ELR (cell line): ENCODE measurements around the gene LDLR.
A peak's percentile ranks its signal among the peaks of the same experiment; 100 is the strongest.
"Not testable (repeated sequence)": the region's sequence is repeated elsewhere in the genome, so short reads cannot be mapped to it uniquely, and the experiment has no call there.

Source experiments
- DNase-seq: peaks from one replicate; pipeline ENCODE4 v3.0.0-alpha.2; 2015; ENCODE audit warnings: low read depth

Gene LDLR

GRCh38 chr19:11106477-11106876 is 17.2 kb downstream of the LDLR start:
- no peak for DNase-seq

DNA sequence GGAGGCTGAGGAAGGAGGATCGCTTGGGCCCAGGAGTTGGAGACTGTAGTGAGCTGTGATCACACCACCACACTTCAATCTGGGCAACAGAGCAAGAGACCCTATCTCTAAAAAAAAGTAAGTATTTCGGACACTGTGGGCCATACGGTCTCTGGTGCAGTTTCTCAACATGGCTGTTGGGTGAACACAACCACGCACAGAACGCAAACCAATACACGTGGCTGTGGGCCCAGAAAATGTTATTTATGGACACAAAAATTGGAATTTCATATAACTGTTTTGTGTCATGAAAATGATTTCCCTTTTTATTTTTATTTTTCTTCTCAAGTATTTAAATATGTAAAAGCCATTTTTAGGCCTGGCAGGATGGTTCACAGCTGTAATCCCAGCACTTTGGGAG is 19.5 kb downstream of the LDLR start:
- DNase-seq = no peak

DNA sequence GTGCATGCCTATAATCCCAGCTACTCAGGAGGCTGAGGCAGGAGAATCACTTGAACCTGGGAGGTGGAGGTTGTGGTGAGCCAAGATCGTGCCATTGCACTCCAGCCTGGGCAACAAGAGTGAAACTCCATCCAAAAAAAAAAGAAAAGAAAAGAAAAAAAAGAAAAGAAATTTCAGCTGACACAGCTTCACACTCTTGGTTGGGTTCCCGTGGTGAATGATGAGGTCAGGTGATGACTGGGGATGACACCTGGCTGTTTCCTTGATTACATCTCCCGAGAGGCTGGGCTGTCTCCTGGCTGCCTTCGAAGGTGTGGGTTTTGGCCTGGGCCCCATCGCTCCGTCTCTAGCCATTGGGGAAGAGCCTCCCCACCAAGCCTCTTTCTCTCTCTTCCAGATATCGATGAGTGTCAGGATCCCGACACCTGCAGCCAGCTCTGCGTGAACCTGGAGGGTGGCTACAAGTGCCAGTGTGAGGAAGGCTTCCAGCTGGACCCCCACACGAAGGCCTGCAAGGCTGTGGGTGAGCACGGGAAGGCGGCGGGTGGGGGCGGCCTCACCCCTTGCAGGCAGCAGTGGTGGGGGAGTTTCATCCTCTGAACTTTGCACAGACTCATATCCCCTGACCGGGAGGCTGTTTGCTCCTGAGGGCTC is 22.0 kb downstream of the LDLR start:
- DNase-seq = no peak

DNA sequence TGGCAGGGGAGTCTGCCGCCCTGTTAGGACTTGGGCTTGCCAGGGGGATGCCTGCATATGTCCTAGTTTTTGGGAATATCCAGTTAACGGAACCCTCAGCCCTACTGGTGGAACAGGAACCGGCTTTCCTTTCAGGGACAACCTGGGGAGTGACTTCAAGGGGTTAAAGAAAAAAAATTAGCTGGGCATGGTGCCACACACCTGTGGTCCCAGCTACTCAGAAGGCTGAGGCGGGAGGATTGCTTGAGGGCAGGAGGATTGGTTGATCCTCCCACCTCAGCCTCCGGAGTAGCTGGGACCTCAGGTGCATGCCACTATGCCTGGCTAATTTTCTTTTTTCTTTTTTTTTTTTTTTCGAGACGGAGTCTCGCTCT is 22.5 kb downstream of the LDLR start:
- DNase-seq = no peak

DNA sequence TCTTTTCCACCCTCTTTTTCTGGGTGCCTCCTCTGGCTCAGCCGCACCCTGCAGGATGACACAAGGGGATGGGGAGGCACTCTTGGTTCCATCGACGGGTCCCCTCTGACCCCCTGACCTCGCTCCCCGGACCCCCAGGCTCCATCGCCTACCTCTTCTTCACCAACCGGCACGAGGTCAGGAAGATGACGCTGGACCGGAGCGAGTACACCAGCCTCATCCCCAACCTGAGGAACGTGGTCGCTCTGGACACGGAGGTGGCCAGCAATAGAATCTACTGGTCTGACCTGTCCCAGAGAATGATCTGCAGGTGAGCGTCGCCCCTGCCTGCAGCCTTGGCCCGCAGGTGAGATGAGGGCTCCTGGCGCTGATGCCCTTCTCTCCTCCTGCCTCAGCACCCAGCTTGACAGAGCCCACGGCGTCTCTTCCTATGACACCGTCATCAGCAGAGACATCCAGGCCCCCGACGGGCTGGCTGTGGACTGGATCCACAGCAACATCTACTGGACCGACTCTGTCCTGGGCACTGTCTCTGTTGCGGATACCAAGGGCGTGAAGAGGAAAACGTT is 24.0 kb downstream of the LDLR start:
- DNase-seq = no peak

GRCh38 chr19:11115042-11115441 is 25.8 kb downstream of the LDLR start:
- DNase-seq = no peak

GRCh38 chr19:11115895-11116446 is 26.7 kb downstream of the LDLR start:
- no peak for DNase-seq

GRCh38 chr19:11116507-11116906 is 27.2 kb downstream of the LDLR start:
- no peak for DNase-seq

DNA sequence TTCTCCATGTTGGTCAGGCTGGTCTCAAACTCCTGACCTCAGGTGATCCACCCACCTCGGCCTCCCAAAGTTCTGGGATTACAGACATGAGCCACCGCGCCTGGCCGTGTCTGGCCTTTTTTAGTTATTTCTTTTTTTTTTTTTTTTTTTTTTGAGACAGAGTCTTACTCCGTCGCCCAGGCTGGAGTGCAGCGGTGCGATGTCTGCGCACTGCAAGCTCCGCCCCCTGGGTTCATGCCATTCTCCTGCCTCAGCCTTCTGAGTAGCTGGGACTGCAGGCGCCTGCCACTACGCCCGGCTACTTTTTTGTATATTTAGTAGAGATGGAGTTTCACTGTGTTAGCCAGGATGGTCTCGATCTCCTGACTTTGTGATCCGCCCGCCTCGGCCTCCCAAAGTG is 32.7 kb downstream of the LDLR start:
- DNase-seq = not testable (repeated sequence)

GRCh38 chr19:11123114-11123513 is 33.9 kb downstream of the LDLR start:
- no peak for DNase-seq

DNA sequence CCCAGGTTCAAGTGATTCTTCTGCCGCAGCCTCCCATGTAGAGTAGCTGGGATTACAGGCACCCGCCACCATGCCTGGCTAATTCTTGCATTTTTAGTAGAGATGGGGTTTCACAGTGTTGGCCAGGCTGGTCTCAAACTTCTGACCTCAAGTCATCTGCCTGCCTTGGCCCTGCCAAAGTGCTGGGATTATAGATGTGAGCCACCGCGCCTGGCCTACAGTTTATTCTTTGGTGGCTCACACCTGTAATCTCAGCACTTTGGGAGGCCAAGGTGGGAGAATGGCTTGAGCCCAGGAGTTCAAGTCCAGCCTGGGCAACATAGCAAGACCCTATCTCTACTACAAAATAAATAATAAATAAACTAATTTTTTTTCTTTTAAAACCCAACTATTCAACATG is 34.9 kb downstream of the LDLR start:
- DNase-seq = not testable (repeated sequence)

DNA sequence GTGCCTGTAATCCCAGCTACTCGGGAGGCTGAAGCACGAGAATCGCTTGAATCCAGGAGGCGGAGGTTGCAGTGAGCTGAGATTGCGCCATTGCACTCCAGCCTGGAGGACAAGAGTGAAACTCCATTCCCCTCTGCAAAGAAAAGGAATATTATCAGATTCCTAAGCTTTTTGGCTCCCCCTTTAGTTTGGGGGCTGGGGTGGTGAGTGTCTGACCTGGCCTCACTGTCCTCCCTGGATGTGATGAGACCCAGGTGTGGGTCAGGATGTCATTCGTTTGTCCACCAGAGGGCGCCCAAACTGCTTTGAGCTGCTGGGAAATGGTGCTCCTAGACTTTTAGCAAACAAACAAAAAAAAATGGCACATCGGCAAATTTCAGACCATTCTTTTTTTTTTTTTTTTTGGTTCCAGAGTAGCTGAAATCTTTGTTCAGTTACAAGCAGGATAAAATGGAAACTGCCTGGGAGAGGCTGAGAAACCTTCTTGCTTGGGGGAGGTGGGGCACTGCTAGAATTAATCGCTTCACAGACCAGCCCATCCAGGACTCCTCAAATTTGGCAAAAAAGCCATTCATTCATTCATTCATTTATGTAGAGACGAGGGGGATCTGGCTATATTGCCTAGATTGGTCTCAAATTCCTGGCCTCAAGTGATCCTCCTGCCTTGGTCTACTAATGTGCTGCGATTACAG is 36.9 kb downstream of the LDLR start:
- DNase-seq = peak; percentile 82

DNA sequence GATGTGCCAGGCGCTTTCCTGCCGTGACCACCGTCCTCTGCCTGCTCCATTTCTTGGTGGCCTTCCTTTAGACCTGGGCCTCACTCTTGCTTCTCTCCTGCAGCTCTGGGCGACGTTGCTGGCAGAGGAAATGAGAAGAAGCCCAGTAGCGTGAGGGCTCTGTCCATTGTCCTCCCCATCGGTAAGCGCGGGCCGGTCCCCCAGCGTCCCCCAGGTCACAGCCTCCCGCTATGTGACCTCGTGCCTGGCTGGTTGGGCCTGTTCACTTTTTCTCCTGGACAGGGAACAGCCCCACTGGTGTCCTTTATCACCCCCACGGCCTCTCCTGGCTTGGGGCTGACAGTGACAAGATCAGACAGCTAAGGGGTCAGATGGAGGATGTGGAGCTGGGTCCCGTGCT is 38.6 kb downstream of the LDLR start:
- no peak for DNase-seq

DNA sequence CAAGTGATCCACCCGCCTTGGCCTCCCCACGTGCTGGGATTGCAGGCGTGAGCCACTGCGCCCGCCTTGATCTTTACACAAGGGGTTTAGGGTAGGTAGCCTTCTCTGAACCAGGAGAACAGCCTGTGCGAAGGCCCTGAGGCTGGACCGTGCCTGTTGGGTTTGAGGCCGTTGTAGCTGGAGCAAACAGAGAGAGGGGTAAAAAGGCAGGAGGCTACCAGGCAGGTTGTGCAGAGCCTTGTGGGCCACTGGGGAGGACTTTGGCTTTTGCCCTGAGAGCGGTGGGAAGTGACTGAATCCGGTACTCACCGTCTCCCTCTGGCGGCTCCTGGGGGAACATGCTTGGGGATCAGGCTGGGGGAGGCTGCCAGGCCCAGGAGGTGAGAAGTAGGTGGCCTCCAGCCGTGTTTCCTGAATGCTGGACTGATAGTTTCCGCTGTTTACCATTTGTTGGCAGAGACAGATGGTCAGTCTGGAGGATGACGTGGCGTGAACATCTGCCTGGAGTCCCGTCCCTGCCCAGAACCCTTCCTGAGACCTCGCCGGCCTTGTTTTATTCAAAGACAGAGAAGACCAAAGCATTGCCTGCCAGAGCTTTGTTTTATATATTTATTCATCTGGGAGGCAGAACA is 41.7 kb downstream of the LDLR start:
- DNase-seq = peak; percentile 81

- DNase-seq = no peak
Observed at GRCh38 chr19:11131471-11131870, 42.2 kb downstream of the LDLR start.

DNA sequence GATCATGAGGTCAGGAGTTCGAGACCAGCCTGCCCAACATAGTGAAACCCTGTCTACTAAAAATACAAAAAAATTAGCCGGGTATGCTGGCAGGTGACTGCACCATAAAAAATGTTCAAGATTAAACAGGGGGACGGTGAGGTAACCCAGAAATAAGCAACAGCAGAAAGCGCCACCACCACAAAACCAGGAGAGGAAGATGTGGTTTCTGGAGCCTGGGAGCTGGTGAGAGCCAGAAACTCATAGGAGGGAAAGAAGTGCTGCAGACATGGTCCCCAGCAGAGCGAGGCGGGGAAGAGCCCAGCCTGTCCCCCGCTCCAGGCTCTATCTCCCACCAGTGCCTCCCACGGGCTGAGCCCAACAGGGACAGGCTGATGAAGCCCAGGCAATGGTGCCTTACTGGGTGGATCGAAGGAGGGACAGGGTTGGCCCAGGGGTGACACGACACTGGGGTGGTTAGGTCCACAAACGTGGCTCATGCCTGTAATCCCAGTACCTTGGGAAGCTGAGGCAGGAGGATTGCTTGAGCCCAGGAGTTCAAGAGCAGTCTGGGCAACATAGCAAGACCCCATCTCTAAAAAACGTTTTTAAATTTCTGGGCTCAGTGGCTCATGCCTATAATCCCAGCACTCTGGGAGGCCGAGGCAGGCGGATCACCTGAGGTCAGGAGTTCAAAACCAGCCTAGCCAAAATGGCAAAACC is 47.3 kb downstream of the LDLR start:
- no peak for DNase-seq

DNA sequence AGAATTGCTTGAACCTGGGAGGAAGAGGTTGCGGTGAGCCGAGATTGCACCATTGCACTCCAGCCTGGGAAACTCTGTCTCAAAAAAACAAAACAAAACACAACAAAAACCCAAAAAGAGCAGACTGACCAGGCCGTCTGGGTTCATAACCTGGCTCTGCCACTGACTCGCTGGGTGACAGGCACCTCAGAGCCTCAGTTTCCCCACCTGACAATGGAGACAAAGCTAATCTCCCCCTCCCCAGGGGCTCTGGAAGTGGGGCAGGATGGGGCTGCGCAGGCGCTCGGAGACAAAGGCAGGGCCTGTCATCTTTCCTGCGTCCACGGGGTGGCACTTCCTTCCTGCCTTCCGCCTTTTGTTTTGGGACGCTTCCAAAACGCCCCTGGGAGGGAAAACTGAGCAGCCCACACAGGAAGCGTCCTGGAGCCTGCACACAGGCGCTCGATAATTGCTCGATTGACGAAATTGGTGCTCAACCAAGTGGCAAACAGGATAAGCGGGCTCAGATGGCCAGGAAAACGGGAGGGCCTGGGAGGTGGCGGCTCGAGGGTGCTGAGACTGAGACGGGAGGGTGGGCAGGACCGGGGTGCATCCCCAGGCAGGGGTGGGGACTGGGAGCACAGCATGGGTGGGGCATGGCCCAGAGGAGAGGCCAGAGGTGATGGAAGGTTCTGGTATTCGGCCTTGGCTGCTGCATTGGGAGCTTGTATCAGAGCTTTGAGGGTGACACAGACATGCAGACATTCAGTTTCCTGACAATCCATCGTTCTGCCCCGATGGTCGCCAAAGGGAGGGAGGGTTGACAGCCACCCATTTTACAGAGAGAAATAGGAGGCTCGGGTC is 48.5 kb downstream of the LDLR start:
- peak; percentile 94 for DNase-seq

GRCh38 chr19:11138601-11139300 is 49.5 kb downstream of the LDLR start:
- peak; percentile 86 for DNase-seq

DNA sequence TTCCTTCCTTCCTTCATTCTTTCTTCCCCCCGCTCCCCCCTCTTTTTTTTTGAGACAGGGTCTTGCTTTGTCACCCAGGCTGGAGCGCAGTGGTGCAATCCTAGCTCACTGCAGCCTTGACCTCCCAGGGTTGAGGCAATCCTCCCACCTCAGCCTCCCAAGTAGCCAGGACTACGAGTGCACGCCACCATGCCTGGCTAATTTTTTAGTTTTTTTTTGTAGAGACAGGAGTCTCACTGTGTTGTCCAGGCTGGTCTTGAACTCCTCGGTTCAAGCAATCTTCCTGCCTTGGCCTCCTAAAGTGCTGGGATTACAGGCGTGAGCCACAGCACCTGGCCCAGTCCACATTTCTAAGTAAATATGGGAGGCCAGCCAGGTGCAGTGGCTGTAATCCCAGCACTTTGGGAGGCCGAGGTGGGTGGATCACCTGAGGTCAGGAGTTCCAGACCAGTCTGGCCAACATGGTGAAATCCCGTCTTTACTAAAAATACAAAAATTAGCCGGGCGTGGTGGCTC is 50.8 kb downstream of the LDLR start:
- DNase-seq = not testable (repeated sequence)

DNA sequence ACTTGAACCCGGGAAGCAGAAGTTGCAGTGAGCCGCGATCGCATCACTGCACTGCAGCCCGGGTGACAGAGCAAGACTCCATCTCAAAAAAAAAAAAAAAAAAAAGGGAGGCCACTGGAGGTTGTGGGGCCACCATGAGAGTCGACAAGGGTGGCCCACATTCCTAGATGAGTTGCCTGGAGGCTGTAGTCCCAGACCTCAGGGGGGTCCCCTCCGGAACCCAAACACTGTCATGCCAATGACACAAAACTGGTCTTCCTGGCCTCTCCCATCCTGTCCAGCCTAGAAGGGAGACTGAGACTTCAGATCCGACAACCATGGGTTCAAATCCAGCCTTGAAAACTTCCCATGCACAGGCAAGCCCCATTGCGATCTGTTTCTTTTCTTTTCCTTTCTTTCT is 51.6 kb downstream of the LDLR start:
- DNase-seq = no peak
